SK-N-DZ (cell line): Measurements from ENCODE around the gene CFD.

Experiments
- DNase-seq: peaks from one replicate; pipeline ENCODE4 v3.0.0-alpha.2; 2015; ENCODE audit warnings: low spot score
- small RNA-seq, 2 experiments: library from RNA; depleted of rRNA; stranded (forward); fragments of <200 nt; gene quantifications; one replicate each; pipeline ENCODE3, GENCODE V24; 2014

The CFD gene

GRCh38 chr19:906480-906879 lies 47.0 kb downstream of the CFD start:
- DNase-seq = no peak

GRCh38 chr19:907183-907853 lies 47.9 kb downstream of the CFD start:
- DNase-seq = no peak

- DNase-seq = no peak
These were observed 52.0 kb downstream of the CFD start for GRCh38 chr19:911197-912033.

GRCh38 chr19:912181-913079 lies 53.0 kb downstream of the CFD start:
- DNase-seq = no peak

Small RNAs within 50 kb of the gene (small RNA-seq; reads per million reads assigned to genes)
- gene MIR3187 (0 reads per million in 2 experiments), gene RNU6-9 (2.1 to 3.8 reads per million in 2 experiments)
